Testis (tissue), 3 donors: ENCODE results near the gene TMEM174. TPM values are rescaled to one million over a fixed set of nuclear protein-coding genes. Genes with fewer than 3 reads are reported as not detected.
A peak's percentile ranks its signal among the peaks of the same experiment; 100 is the strongest.
"Not testable (repeated sequence)": the region's sequence is repeated elsewhere in the genome, so short reads cannot be mapped to it uniquely, and the experiment has no call there.

Experiments
- DNase-seq: peaks from one replicate; pipeline ENCODE4 v3.0.0-alpha.2; 2019
- H3K27ac ChIP-seq, 2 donors: fragments of 200-600 bp; sonication (generic); one replicate each; pipeline ENCODE4 v1.5.1; 2019
- H3K27me3 ChIP-seq: fragments of 200-600 bp; sonication (generic); one replicate; pipeline ENCODE4 v1.5.1; 2019
- H3K36me3 ChIP-seq: fragments of 200-600 bp; sonication (generic); one replicate; pipeline ENCODE4 v1.5.1; 2017; ENCODE audit warnings: low read depth; ENCODE audit errors: missing control alignments
- H3K4me1 ChIP-seq: fragments of 200-600 bp; sonication (generic); one replicate; pipeline ENCODE4 v1.5.1; 2019
- H3K4me3 ChIP-seq, 2 donors: fragments of 200-600 bp; sonication (generic); one replicate each; pipeline ENCODE4 v1.5.1; 2017 to 2019
- H3K9me3 ChIP-seq: fragments of 200-600 bp; sonication (generic); one replicate; pipeline ENCODE4 v1.5.1; 2017
- POLR2A ChIP-seq: fragments of 450-650 bp; IDR thresholded peaks from one replicate; pipeline ENCODE4 v1.6.1; 2017; ENCODE audit warnings: antibody characterized with exemption, mild to moderate bottlenecking, moderate library complexity
- WGBS, 2 donors: methylation state at CpG; one replicate each; pipeline ENCODE4 v1.1.5; 2018; 5-methylcytosine and 5-hydroxymethylcytosine counted together
- intact Hi-C: fragments of 100-400 bp; cut with DNase I; formaldehyde crosslinking; loops from one replicate; pipeline ENCODE4 v1.15.1; 2023; ENCODE audit warnings: low total_unique reads
- polyA plus RNA-seq: library from polyadenylated mRNA; stranded (reverse); fragments of 350-450 nt; fragmentation: Illumina TruSeq; extraction: RNeasy Lipid Tissue Mini Kit (QIAGEN cat#74804); gene quantifications from one replicate; pipeline ENCODE4 v1.2.3, GENCODE V29; 2014; ENCODE audit warnings: low read depth, low replicate concordance; ENCODE audit not compliant: insufficient read depth
- total RNA-seq, 2 donors: library from RNA; depleted of rRNA; stranded (reverse); fragments of >200 nt; gene quantifications; one replicate each; pipeline ENCODE4 v1.2.3, GENCODE V29; 2016
- TF ChIP-seq, protein P1 (sequence below), 3 experiments: fragments of 450-650 bp in 2 of 3; fragments of 200-600 bp in 1 of 3; sonication (generic) in 1 of 3; IDR thresholded peaks; one replicate each; pipeline ENCODE4 v1.5.1; 2016 to 2019; ENCODE audit warnings: antibody characterized with exemption in 3 of 3, mild to moderate bottlenecking in 2 of 3, moderate library complexity in 1 of 3

The TMEM174 gene
- total and polyA plus RNA-seq, 3 donors from 2014 or later, result not detected

DNA sequence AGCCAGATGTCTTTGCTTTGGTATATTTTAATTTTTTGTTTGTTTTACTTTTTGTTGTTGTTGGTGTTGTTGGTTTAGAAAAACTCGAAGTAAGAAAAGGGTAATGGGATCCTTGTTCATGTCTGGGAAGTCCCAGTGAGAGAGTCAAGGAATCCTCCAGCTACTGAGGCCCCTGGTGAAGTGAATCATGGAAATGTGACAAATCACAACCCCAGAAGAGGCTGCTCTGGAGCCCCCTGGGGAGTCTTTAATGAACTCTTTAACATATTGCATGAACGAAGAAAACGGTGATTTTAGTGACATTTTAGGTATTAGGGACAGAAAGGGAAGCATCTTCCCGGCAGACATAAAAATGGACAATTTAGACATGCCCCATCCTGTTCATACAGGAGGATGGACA, 41.3 kb downstream of the TMEM174 start:
- no peaks in the 10 kb centered on the region for H3K27me3 ChIP-seq

DNA sequence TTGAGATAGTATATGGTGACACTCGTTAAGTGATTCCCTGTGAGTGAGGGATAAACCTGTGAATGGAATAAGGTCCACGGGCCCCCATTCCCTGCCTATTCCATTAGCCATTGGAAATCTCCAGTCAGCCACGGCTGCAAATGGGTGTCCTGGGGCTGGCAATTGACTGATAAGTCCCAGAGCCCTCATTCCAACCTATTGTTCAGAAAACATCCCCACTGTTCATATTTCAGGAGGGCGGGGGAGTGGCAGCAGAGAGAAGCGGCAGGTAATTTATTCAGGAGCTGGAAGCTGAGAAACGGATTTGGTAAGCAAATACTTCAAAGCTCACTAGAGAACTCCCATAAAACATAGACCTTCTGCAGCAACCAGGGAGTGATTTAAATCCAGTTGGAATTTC, 42.0 kb downstream of the TMEM174 start:
- Histone ChIP-seq H3K4me1 (no peaks in the 10 kb centered on the region), H3K27ac (no peak overlapping the region), H3K27me3 (no peaks in the 10 kb centered on the region), H3K36me3 (no peaks in the 10 kb centered on the region), H3K9me3 (no peaks in the 10 kb centered on the region), H3K4me3 (no peak overlapping the region)
- DNase-seq, result no peak
- TF ChIP-seq POLR2A, result no peak
- TF ChIP-seq, protein P1, sequence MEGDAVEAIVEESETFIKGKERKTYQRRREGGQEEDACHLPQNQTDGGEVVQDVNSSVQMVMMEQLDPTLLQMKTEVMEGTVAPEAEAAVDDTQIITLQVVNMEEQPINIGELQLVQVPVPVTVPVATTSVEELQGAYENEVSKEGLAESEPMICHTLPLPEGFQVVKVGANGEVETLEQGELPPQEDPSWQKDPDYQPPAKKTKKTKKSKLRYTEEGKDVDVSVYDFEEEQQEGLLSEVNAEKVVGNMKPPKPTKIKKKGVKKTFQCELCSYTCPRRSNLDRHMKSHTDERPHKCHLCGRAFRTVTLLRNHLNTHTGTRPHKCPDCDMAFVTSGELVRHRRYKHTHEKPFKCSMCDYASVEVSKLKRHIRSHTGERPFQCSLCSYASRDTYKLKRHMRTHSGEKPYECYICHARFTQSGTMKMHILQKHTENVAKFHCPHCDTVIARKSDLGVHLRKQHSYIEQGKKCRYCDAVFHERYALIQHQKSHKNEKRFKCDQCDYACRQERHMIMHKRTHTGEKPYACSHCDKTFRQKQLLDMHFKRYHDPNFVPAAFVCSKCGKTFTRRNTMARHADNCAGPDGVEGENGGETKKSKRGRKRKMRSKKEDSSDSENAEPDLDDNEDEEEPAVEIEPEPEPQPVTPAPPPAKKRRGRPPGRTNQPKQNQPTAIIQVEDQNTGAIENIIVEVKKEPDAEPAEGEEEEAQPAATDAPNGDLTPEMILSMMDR (IDR thresholded peaks at IDR 0.05), result no peak
- WGBS, 2 donors, result 28 to 32% methylated on average over 6 of the region's 6 CpGs
- intact Hi-C loops, result no loop called here

More for the DNA sequence above, 41.3 kb downstream of the TMEM174 start:
- no peak for DNase-seq
- H3K36me3 ChIP-seq, result no peaks in the 10 kb centered on the region
- TF ChIP-seq, protein P1 (IDR thresholded peaks at IDR 0.05), result no peak
- no peak for TF ChIP-seq POLR2A
- H3K4me1 ChIP-seq, result no peaks in the 10 kb centered on the region
- no peak overlapping the region for H3K4me3 ChIP-seq
- intact Hi-C loops, result no loop called here
- WGBS, 2 donors, result 44 to 58% methylated on average over 4 of the region's 4 CpGs
- H3K27ac ChIP-seq, result no peak overlapping the region
- no peaks in the 10 kb centered on the region for H3K9me3 ChIP-seq

DNA sequence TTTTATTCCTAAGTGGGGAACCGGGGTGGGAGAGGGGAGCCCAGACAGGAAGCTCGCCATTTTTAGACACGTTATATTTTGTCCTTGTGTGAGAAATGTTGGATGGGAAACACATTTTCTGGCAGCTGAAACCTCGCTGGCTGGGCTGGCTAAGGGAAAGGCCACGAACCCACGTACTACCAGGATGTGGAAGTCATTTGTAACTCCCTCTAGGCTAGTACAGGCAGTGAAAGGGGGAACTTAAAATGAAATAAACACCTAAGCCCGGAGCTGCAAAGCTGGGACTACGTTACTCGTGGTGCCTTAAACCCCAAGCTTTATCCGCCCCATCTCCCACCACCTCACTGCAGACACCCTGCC, 42.5 kb downstream of the TMEM174 start:
- H3K27me3 ChIP-seq, result no peaks in the 10 kb centered on the region
- H3K4me3 ChIP-seq, result peak overlapping the region; percentile 42 to 51
- H3K27ac ChIP-seq, result no peak overlapping the region
- no peaks in the 10 kb centered on the region for H3K4me1 ChIP-seq
- no peak for DNase-seq
- TF ChIP-seq POLR2A, result no peak
- TF ChIP-seq, protein P1 (IDR thresholded peaks at IDR 0.05), result no peak
- H3K36me3 ChIP-seq, result no peaks in the 10 kb centered on the region
- H3K9me3 ChIP-seq, result no peaks in the 10 kb centered on the region
- WGBS, 2 donors, result 0 to 2% methylated on average over 6 to 10 of the region's 10 CpGs
- intact Hi-C loops, result no loop called here

GRCh38 chr5:73215891-73216610, 43.1 kb downstream of the TMEM174 start:
- no peaks in the 10 kb centered on the region for H3K4me1 ChIP-seq
- 1 to 2% methylated on average over 37 to 59 of the region's 67 CpGs for WGBS, 2 donors
- no peaks in the 10 kb centered on the region for H3K9me3 ChIP-seq
- intact Hi-C loops, result no loop called here
- no peaks in the 10 kb centered on the region for H3K36me3 ChIP-seq
- H3K4me3 ChIP-seq, result peak overlapping the region; percentile 42 to 51
- DNase-seq, result peak; percentile 83
- H3K27me3 ChIP-seq, result no peaks in the 10 kb centered on the region
- TF ChIP-seq, protein P1 (IDR thresholded peaks at IDR 0.05), result peak; percentile 68 to 79 (median 79)
- no peak for TF ChIP-seq POLR2A
- H3K27ac ChIP-seq, result no peak overlapping the region

DNA sequence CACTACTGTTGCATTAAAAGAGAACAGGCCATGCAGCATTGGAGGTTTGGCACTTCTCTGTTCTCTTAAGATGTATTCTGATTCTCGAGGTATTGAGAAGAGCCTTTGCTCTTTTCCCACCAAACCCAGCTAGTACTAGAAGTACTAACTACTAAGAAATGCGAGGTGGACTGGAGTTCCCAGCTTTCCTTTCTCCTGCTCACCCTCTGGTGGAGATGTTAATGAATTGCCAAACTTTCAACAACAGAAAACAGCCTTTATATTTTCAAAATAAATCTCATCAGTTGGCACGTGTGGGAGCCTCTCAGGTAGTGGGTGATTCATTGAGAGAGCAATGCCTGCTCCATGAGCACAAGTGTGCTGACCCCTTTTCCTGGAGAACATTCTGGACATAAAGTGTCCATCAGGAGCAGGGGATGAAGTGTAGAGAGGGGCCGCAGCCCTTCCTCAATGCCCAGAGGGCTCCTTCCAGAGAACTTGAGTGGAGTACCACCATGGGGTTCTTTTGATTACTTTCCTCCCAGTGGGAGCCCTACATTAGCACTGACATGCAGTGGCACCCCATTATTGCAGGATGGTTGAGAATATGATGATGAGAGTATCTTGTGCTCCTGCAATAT, 45.7 kb downstream of the TMEM174 start:
- Histone ChIP-seq H3K9me3 (no peaks in the 10 kb centered on the region), H3K27ac (no peak overlapping the region), H3K36me3 (no peaks in the 10 kb centered on the region), H3K4me1 (no peaks in the 10 kb centered on the region), H3K27me3 (no peaks in the 10 kb centered on the region), H3K4me3 (no peak overlapping the region)
- WGBS, 2 donors, result 51 to 60% methylated on average over 3 to 4 of the region's 4 CpGs
- TF ChIP-seq POLR2A, result no peak
- TF ChIP-seq, protein P1 (IDR thresholded peaks at IDR 0.05), result peak in 2 of 3 experiments; percentile 16 to 20
- DNase-seq, result no peak
- intact Hi-C loops, result no loop called here

- not testable (repeated sequence) for DNase-seq, H3K4me3 ChIP-seq
Measured at GRCh38 chr5:73219336-73219735, 46.3 kb downstream of the TMEM174 start.

More at GRCh38 chr5:73219336-73219735, 46.3 kb downstream of the TMEM174 start:
- H3K4me1 ChIP-seq, H3K9me3 ChIP-seq, H3K27me3 ChIP-seq, H3K27ac ChIP-seq, H3K36me3 ChIP-seq, intact Hi-C loops: not testable (repeated sequence)
- WGBS, 2 donors, result 92 to 100% methylated on average over 3 of the region's 3 CpGs
